ENCODE data around the gene TBPL1. TPM values are rescaled to one million over a fixed set of nuclear protein-coding genes. Genes with fewer than 3 reads are reported as not detected.

TBPL1 gene
- total RNA-seq, 4 donors from 2014 or later: 4.4 to 30.6 (median 19.7) TPM

GRCh38 chr6:133969285-133969920 lies 16.4 kb downstream of the TBPL1 start:
- Histone ChIP-seq H3K4me3 (no peak overlapping the region), H3K36me3 (no peaks in the 10 kb centered on the region), H3K4me1 (no peaks in the 10 kb centered on the region), H3K9me3 (no peaks in the 10 kb centered on the region), H3K27me3 (no peaks in the 10 kb centered on the region), H3K27ac (peak overlapping the region in 1 of 2 donors; percentile 17)
- intact Hi-C loops (cut with DNase I; ENCODE audit: low total_unique reads): loop anchor here (5.0 kb wide), 1 partner anchor 1517 kb away; no protein-coding TSS in a partner anchor
- no peak for DNase-seq
- TF ChIP-seq CTCF (IDR thresholded peaks at IDR 0.05) (no peak), POLR2A (IDR thresholded peaks at IDR 0.05) (no peak)

GRCh38 chr6:133969921-133970295 lies 16.9 kb downstream of the TBPL1 start:
- no peak for DNase-seq
- H3K36me3 ChIP-seq: no peaks in the 10 kb centered on the region
- TF ChIP-seq CTCF (IDR thresholded peaks at IDR 0.05) (no peak), POLR2A (IDR thresholded peaks at IDR 0.05) (no peak)
- H3K27ac ChIP-seq: peak overlapping the region in 1 of 2 donors; percentile 17
- no peaks in the 10 kb centered on the region for H3K4me1 ChIP-seq
- no peaks in the 10 kb centered on the region for H3K27me3 ChIP-seq
- H3K9me3 ChIP-seq: no peaks in the 10 kb centered on the region
- no peak overlapping the region for H3K4me3 ChIP-seq
- intact Hi-C loops (cut with DNase I; ENCODE audit: low total_unique reads): loop anchor here (5.0 to 10.0 kb wide), 2 partner anchors 95 to 1518 kb away; no protein-coding TSS in a partner anchor

- no peaks in the 10 kb centered on the region for H3K36me3 ChIP-seq
- TF ChIP-seq POLR2A (IDR thresholded peaks at IDR 0.05): no peak
- TF ChIP-seq CTCF (IDR thresholded peaks at IDR 0.05): no peak
- intact Hi-C loops (cut with DNase I; ENCODE audit: low total_unique reads): loop anchor here (10.0 kb wide), 1 partner anchor 93 kb away; no protein-coding TSS in a partner anchor
Measured at GRCh38 chr6:133971861-133972260, 18.8 kb downstream of the TBPL1 start.

GRCh38 chr6:133972388-133972787 lies 19.4 kb downstream of the TBPL1 start:
- intact Hi-C loops (cut with DNase I; ENCODE audit: low total_unique reads): loop anchor here (10.0 kb wide), 1 partner anchor 92 kb away; no protein-coding TSS in a partner anchor
- no peak for TF ChIP-seq CTCF (IDR thresholded peaks at IDR 0.05)
- no peak for TF ChIP-seq POLR2A (IDR thresholded peaks at IDR 0.05)
- no peaks in the 10 kb centered on the region for H3K36me3 ChIP-seq
- H3K27me3 ChIP-seq: no peaks in the 10 kb centered on the region
- no peak for DNase-seq
- no peak overlapping the region for H3K4me3 ChIP-seq
- H3K27ac ChIP-seq: no peak overlapping the region
- no peaks in the 10 kb centered on the region for H3K4me1 ChIP-seq
- no peaks in the 10 kb centered on the region for H3K9me3 ChIP-seq

More at GRCh38 chr6:133971861-133972260, 18.8 kb downstream of the TBPL1 start:
- Histone ChIP-seq H3K4me3 (no peak overlapping the region), H3K4me1 (no peaks in the 10 kb centered on the region), H3K27ac (no peak overlapping the region), H3K9me3 (no peaks in the 10 kb centered on the region), H3K27me3 (no peaks in the 10 kb centered on the region)
- no peak for DNase-seq

- TF ChIP-seq POLR2A (IDR thresholded peaks at IDR 0.05): no peak
- peak; percentile 72 to 85 (median 74) for TF ChIP-seq CTCF (IDR thresholded peaks at IDR 0.05)
- intact Hi-C loops (cut with DNase I; ENCODE audit: low total_unique reads): loop anchor here (10.0 kb wide), 1 partner anchor 91 kb away; no protein-coding TSS in a partner anchor
- no peak for DNase-seq
- no peaks in the 10 kb centered on the region for H3K27me3 ChIP-seq
- H3K4me3 ChIP-seq: no peak overlapping the region
- H3K36me3 ChIP-seq: no peaks in the 10 kb centered on the region
- peak overlapping the region; percentile 48 to 54 for H3K27ac ChIP-seq
- H3K4me1 ChIP-seq: no peaks in the 10 kb centered on the region
- H3K9me3 ChIP-seq: no peaks in the 10 kb centered on the region
Measured at GRCh38 chr6:133973109-133973971, 20.3 kb downstream of the TBPL1 start.

Data from uterus (tissue), 4 donors.